ENCODE results near the gene RHEX.
"Not testable (repeated sequence)": the region's sequence is repeated elsewhere in the genome, so short reads cannot be mapped to it uniquely, and the experiment has no call there.

RHEX gene

GRCh38 chr1:206049919-206050600 lies 2.9 kb upstream of the RHEX start:
- H3K27ac ChIP-seq (ENCODE audit: low read length) = no peak overlapping the region
- no peaks in the 10 kb centered on the region for H3K9me3 ChIP-seq (ENCODE audit: control insufficient read depth in 1 of 2, low read length in 2 of 2)
- no peak overlapping the region for H3K4me3 ChIP-seq (ENCODE audit: low read depth in 1 of 2, low read length in 2 of 2)
- peaks cover 0 to 6% of the 10 kb centered on the region in 2 donors for H3K4me1 ChIP-seq (ENCODE audit: control insufficient read depth in 1 of 2, insufficient read depth in 2 of 2, low read length in 2 of 2)
- no peaks in the 10 kb centered on the region for H3K27me3 ChIP-seq (ENCODE audit: low read depth, low read length)
- no peaks in the 10 kb centered on the region for H3K36me3 ChIP-seq (ENCODE audit: control insufficient read depth in 1 of 2, insufficient read depth in 2 of 2, low read length in 2 of 2)

GRCh38 chr1:206050655-206051235 lies 2.2 kb upstream of the RHEX start:
- Histone ChIP-seq H3K4me1 (ENCODE audit: control insufficient read depth in 1 of 2, insufficient read depth in 2 of 2, low read length in 2 of 2) (peaks cover 0 to 6% of the 10 kb centered on the region in 2 donors), H3K27ac (ENCODE audit: low read length) (no peak overlapping the region)

GRCh38 chr1:206052231-206052865 lies 625 bp upstream of the RHEX start:
- not testable (repeated sequence) for H3K9me3 ChIP-seq (ENCODE audit: control insufficient read depth in 1 of 2, low read length in 2 of 2); H3K27ac ChIP-seq (ENCODE audit: low read length); H3K36me3 ChIP-seq (ENCODE audit: control insufficient read depth in 1 of 2, insufficient read depth in 2 of 2, low read length in 2 of 2); H3K4me1 ChIP-seq (ENCODE audit: control insufficient read depth in 1 of 2, insufficient read depth in 2 of 2, low read length in 2 of 2); H3K27me3 ChIP-seq (ENCODE audit: low read depth, low read length); H3K4me3 ChIP-seq (ENCODE audit: low read depth in 1 of 2, low read length in 2 of 2)

More at GRCh38 chr1:206050655-206051235, 2.2 kb upstream of the RHEX start:
- Histone ChIP-seq H3K4me3 (ENCODE audit: low read depth in 1 of 2, low read length in 2 of 2) (no peak overlapping the region), H3K27me3 (ENCODE audit: low read depth, low read length) (no peaks in the 10 kb centered on the region), H3K9me3 (ENCODE audit: control insufficient read depth in 1 of 2, low read length in 2 of 2) (no peaks in the 10 kb centered on the region), H3K36me3 (ENCODE audit: control insufficient read depth in 1 of 2, insufficient read depth in 2 of 2, low read length in 2 of 2) (no peaks in the 10 kb centered on the region)

GRCh38 chr1:206053616-206054015 lies 643 bp downstream of the RHEX start:
- not testable (repeated sequence) for H3K9me3 ChIP-seq (ENCODE audit: control insufficient read depth in 1 of 2, low read length in 2 of 2); H3K27me3 ChIP-seq (ENCODE audit: low read depth, low read length); H3K27ac ChIP-seq (ENCODE audit: low read length); H3K36me3 ChIP-seq (ENCODE audit: control insufficient read depth in 1 of 2, insufficient read depth in 2 of 2, low read length in 2 of 2); H3K4me1 ChIP-seq (ENCODE audit: control insufficient read depth in 1 of 2, insufficient read depth in 2 of 2, low read length in 2 of 2); H3K4me3 ChIP-seq (ENCODE audit: low read depth in 1 of 2, low read length in 2 of 2)

- not testable (repeated sequence) for H3K4me3 ChIP-seq (ENCODE audit: low read depth in 1 of 2, low read length in 2 of 2); H3K27ac ChIP-seq (ENCODE audit: low read length); H3K36me3 ChIP-seq (ENCODE audit: control insufficient read depth in 1 of 2, insufficient read depth in 2 of 2, low read length in 2 of 2); H3K9me3 ChIP-seq (ENCODE audit: control insufficient read depth in 1 of 2, low read length in 2 of 2); H3K4me1 ChIP-seq (ENCODE audit: control insufficient read depth in 1 of 2, insufficient read depth in 2 of 2, low read length in 2 of 2); H3K27me3 ChIP-seq (ENCODE audit: low read depth, low read length)
Measured at GRCh38 chr1:206055069-206055625, 2.2 kb downstream of the RHEX start.

GRCh38 chr1:206055639-206056323 lies 2.8 kb downstream of the RHEX start:
- H3K4me3 ChIP-seq (ENCODE audit: low read depth in 1 of 2, low read length in 2 of 2); H3K4me1 ChIP-seq (ENCODE audit: control insufficient read depth in 1 of 2, insufficient read depth in 2 of 2, low read length in 2 of 2); H3K9me3 ChIP-seq (ENCODE audit: control insufficient read depth in 1 of 2, low read length in 2 of 2); H3K36me3 ChIP-seq (ENCODE audit: control insufficient read depth in 1 of 2, insufficient read depth in 2 of 2, low read length in 2 of 2); H3K27ac ChIP-seq (ENCODE audit: low read length); H3K27me3 ChIP-seq (ENCODE audit: low read depth, low read length): not testable (repeated sequence)

- not testable (repeated sequence) for H3K27ac ChIP-seq (ENCODE audit: low read length); H3K27me3 ChIP-seq (ENCODE audit: low read depth, low read length)
Measured at GRCh38 chr1:206058289-206058926, 5.4 kb downstream of the RHEX start.

GRCh38 chr1:206058927-206059292 lies 5.9 kb downstream of the RHEX start:
- Histone ChIP-seq H3K36me3 (ENCODE audit: control insufficient read depth in 1 of 2, insufficient read depth in 2 of 2, low read length in 2 of 2) (no peaks in the 10 kb centered on the region), H3K9me3 (ENCODE audit: control insufficient read depth in 1 of 2, low read length in 2 of 2) (no peaks in the 10 kb centered on the region), H3K4me3 (ENCODE audit: low read depth in 1 of 2, low read length in 2 of 2) (no peak overlapping the region), H3K27me3 (ENCODE audit: low read depth, low read length) (no peaks in the 10 kb centered on the region), H3K27ac (ENCODE audit: low read length) (no peak overlapping the region), H3K4me1 (ENCODE audit: control insufficient read depth in 1 of 2, insufficient read depth in 2 of 2, low read length in 2 of 2) (no peaks in the 10 kb centered on the region)

More at GRCh38 chr1:206058289-206058926, 5.4 kb downstream of the RHEX start:
- not testable (repeated sequence) for H3K36me3 ChIP-seq (ENCODE audit: control insufficient read depth in 1 of 2, insufficient read depth in 2 of 2, low read length in 2 of 2); H3K9me3 ChIP-seq (ENCODE audit: control insufficient read depth in 1 of 2, low read length in 2 of 2); H3K4me1 ChIP-seq (ENCODE audit: control insufficient read depth in 1 of 2, insufficient read depth in 2 of 2, low read length in 2 of 2); H3K4me3 ChIP-seq (ENCODE audit: low read depth in 1 of 2, low read length in 2 of 2)

GRCh38 chr1:206059355-206059915 lies 6.5 kb downstream of the RHEX start:
- Histone ChIP-seq H3K27me3 (ENCODE audit: low read depth, low read length) (no peaks in the 10 kb centered on the region), H3K36me3 (ENCODE audit: control insufficient read depth in 1 of 2, insufficient read depth in 2 of 2, low read length in 2 of 2) (no peaks in the 10 kb centered on the region), H3K9me3 (ENCODE audit: control insufficient read depth in 1 of 2, low read length in 2 of 2) (no peaks in the 10 kb centered on the region)

GRCh38 chr1:206060844-206061243 lies 7.9 kb downstream of the RHEX start:
- Histone ChIP-seq H3K4me3 (ENCODE audit: low read depth in 1 of 2, low read length in 2 of 2) (no peak overlapping the region), H3K27ac (ENCODE audit: low read length) (no peak overlapping the region), H3K27me3 (ENCODE audit: low read depth, low read length) (no peaks in the 10 kb centered on the region), H3K4me1 (ENCODE audit: control insufficient read depth in 1 of 2, insufficient read depth in 2 of 2, low read length in 2 of 2) (no peaks in the 10 kb centered on the region), H3K9me3 (ENCODE audit: control insufficient read depth in 1 of 2, low read length in 2 of 2) (no peaks in the 10 kb centered on the region), H3K36me3 (ENCODE audit: control insufficient read depth in 1 of 2, insufficient read depth in 2 of 2, low read length in 2 of 2) (no peaks in the 10 kb centered on the region)

More at GRCh38 chr1:206059355-206059915, 6.5 kb downstream of the RHEX start:
- H3K4me3 ChIP-seq (ENCODE audit: low read depth in 1 of 2, low read length in 2 of 2) = no peak overlapping the region
- no peak overlapping the region for H3K27ac ChIP-seq (ENCODE audit: low read length)
- H3K4me1 ChIP-seq (ENCODE audit: control insufficient read depth in 1 of 2, insufficient read depth in 2 of 2, low read length in 2 of 2) = no peaks in the 10 kb centered on the region

GRCh38 chr1:206062464-206062863 lies 9.5 kb downstream of the RHEX start:
- no peak overlapping the region for H3K4me3 ChIP-seq (ENCODE audit: low read depth in 1 of 2, low read length in 2 of 2)
- no peaks in the 10 kb centered on the region for H3K4me1 ChIP-seq (ENCODE audit: control insufficient read depth in 1 of 2, insufficient read depth in 2 of 2, low read length in 2 of 2)
- H3K36me3 ChIP-seq (ENCODE audit: control insufficient read depth in 1 of 2, insufficient read depth in 2 of 2, low read length in 2 of 2) = no peaks in the 10 kb centered on the region
- H3K27me3 ChIP-seq (ENCODE audit: low read depth, low read length) = no peaks in the 10 kb centered on the region
- no peaks in the 10 kb centered on the region for H3K9me3 ChIP-seq (ENCODE audit: control insufficient read depth in 1 of 2, low read length in 2 of 2)
- H3K27ac ChIP-seq (ENCODE audit: low read length) = no peak overlapping the region

Data from muscle layer of duodenum (tissue), 2 donors.